Progenitor cell of endocrine pancreas (in vitro differentiated cells): ENCODE data around the gene WDR93. TPM values are rescaled to one million over a fixed set of nuclear protein-coding genes. Genes with fewer than 3 reads are reported as not detected.

Experiments used
- DNase-seq: peaks from one replicate; pipeline ENCODE4 v3.0.0; 2021; ENCODE audit warnings: low spot score; ENCODE audit not compliant: unreplicated experiment
- H3K27ac Mint-ChIP-seq: 2 replicates; pipeline ENCODE4 v1.8.0; 2021; ENCODE audit warnings: mild to moderate bottlenecking, moderate library complexity, mixed read lengths
- H3K27me3 Mint-ChIP-seq: 2 replicates; pipeline ENCODE4 v1.8.0; 2021; ENCODE audit warnings: mixed read lengths
- H3K36me3 Mint-ChIP-seq: 2 replicates; pipeline ENCODE4 v1.8.0; 2022; ENCODE audit warnings: mixed read lengths; ENCODE audit not compliant: insufficient read depth
- H3K4me1 Mint-ChIP-seq: 2 replicates; pipeline ENCODE4 v1.8.0; 2021; ENCODE audit warnings: low read depth, mixed read lengths
- H3K4me3 Mint-ChIP-seq: 2 replicates; pipeline ENCODE4 v1.8.0; 2021; ENCODE audit warnings: low read depth, mild to moderate bottlenecking, moderate library complexity, mixed read lengths
- H3K9me3 Mint-ChIP-seq: 2 replicates; pipeline ENCODE4 v1.8.0; 2021; ENCODE audit warnings: low read depth, mixed read lengths
- CTCF ChIP-seq: fragments of 200-600 bp; sonication (generic); IDR thresholded peaks from one replicate; pipeline ENCODE4 v1.5.0; 2021; ENCODE audit warnings: antibody characterized with exemption, mild to moderate bottlenecking; ENCODE audit not compliant: unreplicated experiment
- total RNA-seq: library from RNA; stranded (reverse); gene quantifications from 2 replicates; pipeline ENCODE4 v1.2.1, GENCODE V29; 2021

Gene WDR93
- total RNA-seq, 1 donor from 2014 or later: 1.3 TPM

- Mint-ChIP-seq H3K4me3 (no peak overlapping the region), H3K27me3 (peaks cover 3% of the 10 kb centered on the region), H3K9me3 (no peaks in the 10 kb centered on the region), H3K36me3 (peaks cover 6% of the 10 kb centered on the region), H3K27ac (no peak overlapping the region), H3K4me1 (peaks cover 6% of the 10 kb centered on the region)
- TF ChIP-seq CTCF: no peak
- no peak for DNase-seq
Observed at GRCh38 chr15:89652666-89653065, 37.9 kb upstream of the WDR93 start.

- Mint-ChIP-seq H3K9me3 (no peaks in the 10 kb centered on the region), H3K4me1 (peaks cover 6% of the 10 kb centered on the region), H3K27ac (no peak overlapping the region), H3K4me3 (peak overlapping the region; percentile 38), H3K36me3 (peaks cover 6% of the 10 kb centered on the region), H3K27me3 (peaks cover 3% of the 10 kb centered on the region)
- DNase-seq: no peak
- TF ChIP-seq CTCF: no peak
Observed at GRCh38 chr15:89653578-89653977, 37.0 kb upstream of the WDR93 start.

- Mint-ChIP-seq H3K4me3 (peak overlapping the region; percentile 80), H3K27ac (peak overlapping the region; percentile 65), H3K9me3 (no peaks in the 10 kb centered on the region), H3K36me3 (peaks cover 6% of the 10 kb centered on the region), H3K4me1 (peaks cover 6% of the 10 kb centered on the region), H3K27me3 (peaks cover 5% of the 10 kb centered on the region)
- no peak for DNase-seq
- no peak for TF ChIP-seq CTCF
Observed at GRCh38 chr15:89654301-89654761, 36.3 kb upstream of the WDR93 start.

GRCh38 chr15:89654847-89655805 lies 35.5 kb upstream of the WDR93 start, which contains the start of gene KIF7:
KIF7 (minus strand) TSS chr15:89655467; CDS start chr15:89652930, 2,537 bp downstream.
- Mint-ChIP-seq H3K27ac (peak within 1 kb of the TSS; percentile 65), H3K9me3 (no peaks in the 10 kb centered on the region)
- TF ChIP-seq CTCF: no peak

GRCh38 chr15:89656116-89656815 lies 34.3 kb upstream of the WDR93 start:
- H3K27me3 Mint-ChIP-seq: peaks cover 13% of the 10 kb centered on the region
- H3K4me3 Mint-ChIP-seq: peak overlapping the region; percentile 80
- no peaks in the 10 kb centered on the region for H3K9me3 Mint-ChIP-seq
- no peak for DNase-seq
- TF ChIP-seq CTCF: no peak
- H3K27ac Mint-ChIP-seq: no peak overlapping the region
- H3K36me3 Mint-ChIP-seq: peaks cover 3% of the 10 kb centered on the region
- peaks cover 6% of the 10 kb centered on the region for H3K4me1 Mint-ChIP-seq

More at GRCh38 chr15:89654847-89655805, 35.5 kb upstream of the WDR93 start, which contains the start of gene KIF7:
- peak; percentile 54 for DNase-seq
- H3K4me3 Mint-ChIP-seq: peak within 1 kb of the TSS; percentile 80
- peaks cover 3% of the 10 kb centered on the region for H3K36me3 Mint-ChIP-seq
- peaks cover 6% of the 10 kb centered on the region for H3K4me1 Mint-ChIP-seq
- peaks cover 6% of the 10 kb centered on the region for H3K27me3 Mint-ChIP-seq
